ENCODE results near the gene AFF2. TPM values are rescaled to one million over a fixed set of nuclear protein-coding genes. Genes with fewer than 3 reads are reported as not detected.

Gene AFF2
- total RNA-seq, 3 donors from 2014 or later: 4.6 to 41.0 (median 5.7) TPM

DNA sequence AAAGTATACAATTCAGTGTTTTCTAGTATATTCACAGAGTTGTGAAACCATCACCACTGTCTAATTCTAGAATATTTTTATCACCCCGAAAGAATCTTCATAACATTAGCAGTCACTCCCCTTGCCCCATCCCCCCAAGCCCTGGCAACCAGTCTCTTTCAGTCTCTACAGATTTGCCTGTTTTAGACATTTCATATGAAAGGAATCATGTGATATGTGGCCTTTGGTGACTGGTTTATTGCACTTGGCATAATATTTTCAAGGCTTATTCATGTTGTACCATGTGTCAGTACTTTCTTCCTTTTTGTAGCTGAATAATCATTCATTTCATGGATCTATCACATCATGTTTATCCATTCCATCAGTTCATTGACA lies 371.7 kb downstream of the AFF2 start:
- H3K4me3 ChIP-seq: no peak overlapping the region
- DNase-seq (ENCODE audit: low spot score in 2 of 2): no peak
- H3K9me3 ChIP-seq: no peaks in the 10 kb centered on the region
- peaks cover 0 to 6% of the 10 kb centered on the region in 2 donors for H3K27me3 ChIP-seq
- no peaks in the 10 kb centered on the region for H3K36me3 ChIP-seq
- no peaks in the 10 kb centered on the region for H3K4me1 ChIP-seq
- H3K27ac ChIP-seq: no peak overlapping the region
- intact Hi-C loops (cut with DNase I; ENCODE audit: low total_unique reads): no loop called here
- TF ChIP-seq, protein P1, sequence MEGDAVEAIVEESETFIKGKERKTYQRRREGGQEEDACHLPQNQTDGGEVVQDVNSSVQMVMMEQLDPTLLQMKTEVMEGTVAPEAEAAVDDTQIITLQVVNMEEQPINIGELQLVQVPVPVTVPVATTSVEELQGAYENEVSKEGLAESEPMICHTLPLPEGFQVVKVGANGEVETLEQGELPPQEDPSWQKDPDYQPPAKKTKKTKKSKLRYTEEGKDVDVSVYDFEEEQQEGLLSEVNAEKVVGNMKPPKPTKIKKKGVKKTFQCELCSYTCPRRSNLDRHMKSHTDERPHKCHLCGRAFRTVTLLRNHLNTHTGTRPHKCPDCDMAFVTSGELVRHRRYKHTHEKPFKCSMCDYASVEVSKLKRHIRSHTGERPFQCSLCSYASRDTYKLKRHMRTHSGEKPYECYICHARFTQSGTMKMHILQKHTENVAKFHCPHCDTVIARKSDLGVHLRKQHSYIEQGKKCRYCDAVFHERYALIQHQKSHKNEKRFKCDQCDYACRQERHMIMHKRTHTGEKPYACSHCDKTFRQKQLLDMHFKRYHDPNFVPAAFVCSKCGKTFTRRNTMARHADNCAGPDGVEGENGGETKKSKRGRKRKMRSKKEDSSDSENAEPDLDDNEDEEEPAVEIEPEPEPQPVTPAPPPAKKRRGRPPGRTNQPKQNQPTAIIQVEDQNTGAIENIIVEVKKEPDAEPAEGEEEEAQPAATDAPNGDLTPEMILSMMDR (IDR thresholded peaks at IDR 0.05): no peak
- no peak for TF ChIP-seq POLR2AphosphoS5 (IDR thresholded peaks at IDR 0.05)
- TF ChIP-seq POLR2A (IDR thresholded peaks at IDR 0.05): no peak

DNA sequence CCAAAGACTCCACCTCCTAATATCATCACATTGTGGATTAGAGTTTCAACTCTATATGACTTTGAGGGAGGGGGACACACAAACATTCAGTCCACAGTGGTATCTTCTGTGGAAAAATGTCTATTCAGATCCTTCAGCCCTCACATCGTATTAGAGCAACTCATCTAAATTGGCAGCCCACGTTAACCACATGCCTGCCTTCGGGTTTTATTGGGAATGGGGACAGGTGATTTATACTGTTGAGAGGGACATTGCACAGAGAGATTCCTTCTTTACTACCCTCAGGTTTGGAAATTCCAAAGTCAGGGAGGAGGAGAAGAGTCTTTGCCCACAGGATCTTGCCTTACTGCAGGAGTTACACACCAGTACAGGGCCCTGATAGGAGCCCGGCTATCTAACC lies 372.5 kb downstream of the AFF2 start:
- no peak for TF ChIP-seq POLR2AphosphoS5 (IDR thresholded peaks at IDR 0.05)
- TF ChIP-seq, protein P1 (IDR thresholded peaks at IDR 0.05): no peak
- no peak for TF ChIP-seq POLR2A (IDR thresholded peaks at IDR 0.05)
- intact Hi-C loops (cut with DNase I; ENCODE audit: low total_unique reads): no loop called here
- Histone ChIP-seq H3K27me3 (peaks cover 0 to 9% of the 10 kb centered on the region in 2 donors), H3K36me3 (no peaks in the 10 kb centered on the region), H3K27ac (no peak overlapping the region), H3K4me1 (no peaks in the 10 kb centered on the region), H3K9me3 (no peaks in the 10 kb centered on the region), H3K4me3 (no peak overlapping the region)
- no peak for DNase-seq (ENCODE audit: low spot score in 2 of 2)

DNA sequence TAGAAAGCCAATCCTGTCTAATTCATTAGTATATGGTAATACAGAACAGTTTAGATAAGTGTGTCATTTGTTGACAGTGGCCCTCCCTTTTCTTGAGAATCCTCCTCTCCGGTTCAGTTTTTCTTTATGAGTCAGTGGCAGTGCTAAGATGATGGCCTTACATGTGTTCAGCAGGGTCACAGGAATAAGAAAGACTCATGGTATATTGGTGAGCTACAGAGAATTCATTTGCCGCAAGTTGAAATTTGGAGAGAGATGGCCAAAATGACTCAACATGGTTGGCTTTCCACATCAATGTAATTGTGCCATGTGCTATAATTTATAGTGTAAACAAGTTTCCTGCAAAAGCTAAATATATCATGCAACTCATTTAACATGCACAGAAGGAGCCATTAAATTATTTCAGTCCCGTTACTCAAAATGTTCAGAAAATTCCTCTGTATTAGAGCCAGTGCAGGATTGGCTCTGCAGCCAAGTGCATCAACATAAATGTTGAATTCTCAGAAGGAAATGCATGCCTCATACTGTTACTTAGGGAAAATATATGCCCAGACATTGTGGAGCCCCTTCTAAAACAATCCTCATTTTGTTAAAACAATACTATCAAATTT lies 374.3 kb downstream of the AFF2 start:
- H3K27ac ChIP-seq: no peak overlapping the region
- no peak for DNase-seq (ENCODE audit: low spot score in 2 of 2)
- no peaks in the 10 kb centered on the region for H3K36me3 ChIP-seq
- H3K9me3 ChIP-seq: no peaks in the 10 kb centered on the region
- intact Hi-C loops (cut with DNase I; ENCODE audit: low total_unique reads): no loop called here
- peaks cover 0 to 3% of the 10 kb centered on the region in 2 donors for H3K27me3 ChIP-seq
- H3K4me3 ChIP-seq: no peak overlapping the region
- no peaks in the 10 kb centered on the region for H3K4me1 ChIP-seq
- TF ChIP-seq, protein P1 (IDR thresholded peaks at IDR 0.05): no peak
- TF ChIP-seq POLR2AphosphoS5 (IDR thresholded peaks at IDR 0.05) (no peak), POLR2A (IDR thresholded peaks at IDR 0.05) (no peak)

DNA sequence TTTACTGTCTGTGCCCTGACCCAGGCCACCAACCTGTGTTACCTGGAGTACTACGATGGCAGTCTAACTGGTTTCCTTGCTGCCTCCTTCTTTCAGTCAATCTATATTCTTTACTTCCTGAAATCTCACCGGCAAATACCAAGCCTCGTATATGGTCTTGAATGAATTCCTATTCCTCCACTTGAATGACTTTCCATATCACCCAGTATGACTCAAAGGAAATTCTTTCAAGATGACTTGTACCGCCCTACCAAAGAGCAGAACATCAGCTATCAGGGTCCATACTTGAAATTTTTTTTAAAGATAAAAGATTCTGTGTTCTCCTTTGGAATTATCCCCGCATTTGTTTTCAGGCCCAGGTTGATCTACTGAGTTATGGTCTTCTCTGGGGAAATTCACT lies 378.0 kb downstream of the AFF2 start:
- Histone ChIP-seq H3K36me3 (no peaks in the 10 kb centered on the region), H3K4me1 (no peaks in the 10 kb centered on the region), H3K27ac (no peak overlapping the region), H3K4me3 (no peak overlapping the region), H3K9me3 (no peaks in the 10 kb centered on the region), H3K27me3 (peaks cover 0 to 3% of the 10 kb centered on the region in 2 donors)
- TF ChIP-seq, protein P1 (IDR thresholded peaks at IDR 0.05): no peak
- TF ChIP-seq POLR2A (IDR thresholded peaks at IDR 0.05) (no peak), POLR2AphosphoS5 (IDR thresholded peaks at IDR 0.05) (no peak)
- no peak for DNase-seq (ENCODE audit: low spot score in 2 of 2)
- intact Hi-C loops (cut with DNase I; ENCODE audit: low total_unique reads): no loop called here

DNA sequence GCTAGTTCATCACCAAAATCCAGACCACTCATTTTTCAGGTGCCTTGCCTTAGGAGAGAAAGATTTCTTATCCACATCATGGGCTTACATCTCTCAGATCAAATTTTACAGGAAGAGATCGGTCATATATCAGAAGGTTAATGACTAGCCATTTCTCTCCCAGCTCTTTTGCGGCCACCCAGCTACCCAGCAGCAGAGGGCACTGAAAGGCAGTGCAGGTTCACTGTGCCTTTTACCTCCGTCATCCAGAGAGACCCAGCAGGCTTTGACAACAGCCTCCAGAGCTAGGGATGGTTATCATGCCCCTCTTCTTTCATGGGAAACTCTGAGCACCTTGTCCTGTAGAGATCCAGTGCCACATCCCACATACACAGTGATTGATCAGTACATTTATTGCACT lies 384.8 kb downstream of the AFF2 start:
- TF ChIP-seq POLR2A (IDR thresholded peaks at IDR 0.05): no peak
- TF ChIP-seq, protein P1 (IDR thresholded peaks at IDR 0.05): no peak
- no peak for TF ChIP-seq POLR2AphosphoS5 (IDR thresholded peaks at IDR 0.05)
- intact Hi-C loops (cut with DNase I; ENCODE audit: low total_unique reads): no loop called here
- no peaks in the 10 kb centered on the region for H3K9me3 ChIP-seq
- H3K27me3 ChIP-seq: peaks cover 0 to 22% of the 10 kb centered on the region in 2 donors
- no peaks in the 10 kb centered on the region for H3K36me3 ChIP-seq
- no peak overlapping the region for H3K27ac ChIP-seq
- no peak for DNase-seq (ENCODE audit: low spot score in 2 of 2)
- H3K4me1 ChIP-seq: no peaks in the 10 kb centered on the region
- H3K4me3 ChIP-seq: no peak overlapping the region
